Esophagus muscularis mucosa (tissue), 4 donors: ENCODE results near the gene NDUFV2.

Source experiments
- EP300 ChIP-seq: sonication (generic); formaldehyde crosslinking; IDR thresholded peaks from one replicate; pipeline ENCODE4 v1.6.1; 2017; ENCODE audit warnings: antibody characterized with exemption
- POLR2A ChIP-seq: fragments of 450-650 bp; IDR thresholded peaks from one replicate; pipeline ENCODE4 v1.6.1; 2017; ENCODE audit warnings: antibody characterized with exemption, moderate library complexity, mild to moderate bottlenecking, low read depth
- POLR2AphosphoS5 ChIP-seq, 2 donors: sonication (generic); formaldehyde crosslinking; IDR thresholded peaks; one replicate each; pipeline ENCODE4 v1.6.1; 2017; ENCODE audit warnings: antibody characterized with exemption in 2 of 2
- TF ChIP-seq, protein P1 (sequence below), 3 experiments: fragments of 200-600 bp in 2 of 3; fragments of 450-650 bp in 1 of 3; sonication (generic) in 2 of 3; IDR thresholded peaks; one replicate each; pipeline ENCODE4 v1.5.1; 2017 to 2019; ENCODE audit warnings: antibody characterized with exemption in 3 of 3, mild to moderate bottlenecking in 2 of 3, moderate library complexity in 1 of 3

DNA sequence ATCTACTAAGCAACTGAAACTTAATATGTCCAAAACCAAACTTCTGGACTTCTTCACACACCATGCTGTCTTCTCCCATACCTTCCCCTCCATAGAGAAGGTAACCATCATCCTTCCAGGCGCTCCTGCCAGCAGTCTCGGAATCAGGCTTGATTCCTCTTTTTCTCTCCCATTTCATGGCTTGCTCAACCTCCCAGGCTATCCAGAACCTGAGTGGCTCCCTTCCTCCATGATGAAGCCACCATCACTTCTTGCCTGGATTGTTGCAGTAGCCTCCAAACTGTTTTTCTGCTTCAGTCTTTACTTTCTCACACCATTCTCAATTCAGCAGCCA is 40.1 kb upstream of the NDUFV2 start:
- TF ChIP-seq, protein P1, sequence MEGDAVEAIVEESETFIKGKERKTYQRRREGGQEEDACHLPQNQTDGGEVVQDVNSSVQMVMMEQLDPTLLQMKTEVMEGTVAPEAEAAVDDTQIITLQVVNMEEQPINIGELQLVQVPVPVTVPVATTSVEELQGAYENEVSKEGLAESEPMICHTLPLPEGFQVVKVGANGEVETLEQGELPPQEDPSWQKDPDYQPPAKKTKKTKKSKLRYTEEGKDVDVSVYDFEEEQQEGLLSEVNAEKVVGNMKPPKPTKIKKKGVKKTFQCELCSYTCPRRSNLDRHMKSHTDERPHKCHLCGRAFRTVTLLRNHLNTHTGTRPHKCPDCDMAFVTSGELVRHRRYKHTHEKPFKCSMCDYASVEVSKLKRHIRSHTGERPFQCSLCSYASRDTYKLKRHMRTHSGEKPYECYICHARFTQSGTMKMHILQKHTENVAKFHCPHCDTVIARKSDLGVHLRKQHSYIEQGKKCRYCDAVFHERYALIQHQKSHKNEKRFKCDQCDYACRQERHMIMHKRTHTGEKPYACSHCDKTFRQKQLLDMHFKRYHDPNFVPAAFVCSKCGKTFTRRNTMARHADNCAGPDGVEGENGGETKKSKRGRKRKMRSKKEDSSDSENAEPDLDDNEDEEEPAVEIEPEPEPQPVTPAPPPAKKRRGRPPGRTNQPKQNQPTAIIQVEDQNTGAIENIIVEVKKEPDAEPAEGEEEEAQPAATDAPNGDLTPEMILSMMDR (IDR thresholded peaks at IDR 0.05), result no peak
- TF ChIP-seq POLR2AphosphoS5 (IDR thresholded peaks at IDR 0.05) (no peak), EP300 (no peak), POLR2A (no peak)
